LNCAP (cell line): ENCODE measurements around the gene SHB.

Experiments used
- CTCF ChIP-seq: fragments of 450-650 bp; IDR thresholded peaks from 2 replicates; pipeline ENCODE4 v1.5.1; 2017; ENCODE audit warnings: mild to moderate bottlenecking

SHB gene

DNA sequence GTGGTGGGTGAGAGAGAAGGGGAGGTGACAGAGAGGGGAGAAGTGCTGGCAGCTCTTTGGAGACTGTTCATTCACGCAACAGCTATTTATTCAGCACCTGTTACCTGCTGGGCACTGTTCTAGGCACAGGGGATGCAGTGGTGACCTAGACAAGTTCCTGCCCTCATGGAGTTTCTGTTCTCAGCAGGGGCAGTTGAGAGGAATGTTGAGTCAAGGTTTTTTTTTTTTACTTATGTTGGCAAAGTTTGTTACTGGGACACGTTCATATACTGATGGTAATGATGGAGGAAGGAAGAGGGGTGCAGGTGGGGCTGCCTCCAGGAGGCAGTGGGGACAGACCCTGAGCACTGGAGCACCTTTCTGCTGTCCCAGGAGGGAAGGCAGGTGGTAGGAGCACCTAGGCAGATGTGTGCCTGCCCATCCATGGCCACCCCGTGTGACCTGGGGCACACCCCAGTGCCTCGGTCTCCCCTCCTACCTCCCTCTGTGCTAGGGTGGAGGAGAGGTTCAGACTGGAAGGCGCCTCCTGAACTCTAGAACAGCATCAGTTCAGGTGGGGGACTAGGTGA is 115.7 kb downstream of the SHB start:
- no peak for TF ChIP-seq CTCF

DNA sequence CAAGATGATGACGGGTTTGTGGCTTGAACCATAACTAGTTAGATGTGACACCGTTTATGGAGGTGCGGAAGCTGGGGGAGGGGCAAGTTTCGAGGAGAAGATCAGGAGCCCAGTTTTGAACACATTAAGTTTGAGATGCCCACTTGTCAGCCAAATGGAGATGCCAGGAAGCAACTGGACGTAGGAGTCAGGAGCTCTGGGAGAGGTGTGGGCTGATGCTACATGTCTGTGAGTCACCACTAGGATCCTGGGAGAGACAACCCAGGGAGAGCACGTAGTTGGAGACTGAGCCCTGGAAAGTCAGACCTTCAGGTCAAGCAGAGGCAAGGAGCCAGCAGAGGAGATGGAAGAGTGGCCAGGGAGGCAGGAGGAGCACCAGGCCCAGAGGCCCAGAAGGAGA is 116.3 kb downstream of the SHB start:
- no peak for TF ChIP-seq CTCF

DNA sequence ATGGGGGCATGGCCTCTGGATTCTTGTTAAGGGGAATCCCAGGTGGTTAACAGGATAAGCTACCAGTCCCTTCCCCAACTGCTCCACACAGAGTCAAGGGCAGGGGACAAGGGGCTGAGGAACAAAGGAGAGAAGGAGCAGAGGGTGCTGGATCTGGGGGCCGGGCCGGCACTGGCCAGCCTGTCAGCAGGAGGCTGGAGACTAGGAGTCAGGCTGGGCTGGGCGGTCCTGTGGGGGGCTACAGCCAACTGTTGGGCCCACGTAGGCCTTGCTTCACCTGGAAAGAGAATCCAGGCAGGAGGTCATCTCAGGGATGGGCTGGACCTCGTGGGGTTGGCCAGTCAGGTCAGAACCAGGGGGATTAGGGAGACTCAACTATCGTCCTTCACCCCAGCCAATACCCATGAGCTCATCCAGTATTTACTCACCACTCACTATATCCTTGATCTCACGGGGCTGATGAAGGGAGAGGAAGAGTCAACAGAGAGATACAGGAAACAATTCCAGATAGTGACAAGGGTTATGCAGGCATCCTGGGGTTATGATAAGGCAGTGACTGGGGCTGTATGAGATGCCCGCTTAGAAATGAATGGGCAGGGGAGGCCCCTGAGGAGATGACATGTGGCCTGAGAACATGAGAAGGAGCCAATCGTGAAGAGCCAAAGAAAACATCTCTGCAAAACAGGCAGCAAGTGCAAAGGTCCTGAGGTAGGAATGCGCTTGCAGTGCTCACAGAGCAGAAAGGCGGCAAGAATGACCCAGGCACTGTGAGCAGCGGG is 117.2 kb downstream of the SHB start:
- no peak for TF ChIP-seq CTCF

GRCh38 chr9:37950561-37950960 is 118.5 kb downstream of the SHB start:
- no peak for TF ChIP-seq CTCF

DNA sequence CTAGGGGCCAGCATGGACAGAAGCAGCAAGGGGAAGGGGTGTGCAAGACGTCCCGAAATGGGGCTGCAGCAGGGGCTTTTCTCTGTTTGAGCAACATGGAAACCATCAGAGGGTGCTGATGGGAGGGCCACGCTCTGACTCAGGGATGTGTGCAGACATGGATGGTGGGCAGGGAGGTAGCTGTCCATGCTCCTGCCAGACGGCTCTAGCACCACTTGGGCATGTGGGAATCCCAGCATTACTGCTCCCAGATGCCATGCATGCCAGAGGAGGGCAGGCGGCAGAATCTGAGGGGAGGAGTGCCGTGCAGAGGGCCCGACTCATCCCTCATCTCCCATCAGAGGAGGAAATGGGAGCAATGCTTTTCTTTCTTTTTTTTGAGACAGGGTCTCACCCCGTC is 119.5 kb downstream of the SHB start:
- TF ChIP-seq CTCF, result no peak

- no peak for TF ChIP-seq CTCF
Measured at GRCh38 chr9:37948417-37948980, 120.5 kb downstream of the SHB start.

DNA sequence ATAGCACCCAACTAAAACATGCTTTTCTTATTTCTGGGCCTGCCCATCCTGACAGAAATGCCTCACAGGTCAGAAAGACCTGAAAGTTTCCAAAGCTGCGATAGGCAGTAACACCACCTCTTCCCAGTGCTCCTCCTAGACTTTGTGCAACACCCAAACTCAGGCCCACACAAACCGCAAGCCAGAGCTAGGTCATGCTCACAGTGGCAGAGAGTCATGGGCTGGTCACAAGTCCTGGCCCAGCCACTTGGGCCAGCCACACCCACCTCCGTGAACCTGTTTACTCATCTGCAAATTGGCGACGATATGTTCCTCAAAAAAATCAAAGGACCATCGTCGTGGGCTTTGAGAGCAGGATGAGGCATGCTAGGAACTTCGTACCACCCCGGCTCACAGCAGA is 121.0 kb downstream of the SHB start:
- TF ChIP-seq CTCF, result no peak
